ENCODE measurements around the gene ZNF784. TPM values are rescaled to one million over a fixed set of nuclear protein-coding genes. Genes with fewer than 3 reads are reported as not detected.

Gene ZNF784
- total RNA-seq, 6 donors from 2014 or later = 6.8 to 14.7 (median 8.6) TPM

- H3K27me3 ChIP-seq = no peaks in the 10 kb centered on the region
- DNase-seq = peak in 1 of 2 donors; percentile 82
- no peak for ATAC-seq (ENCODE audit: low FRiP score in 2 of 2)
- H3K9me3 ChIP-seq = no peaks in the 10 kb centered on the region
- H3K27ac ChIP-seq = no peak overlapping the region
- no peak overlapping the region for H3K4me3 ChIP-seq
- 90 to 94% methylated on average over 34 to 35 of the region's 37 CpGs for WGBS, 2 donors
- H3K4me1 ChIP-seq = peaks cover 37 to 49% (median 45%) of the 10 kb centered on the region in 4 donors
- TF ChIP-seq EP300 (IDR thresholded peaks at IDR 0.05) (no peak), POLR2AphosphoS5 (IDR thresholded peaks at IDR 0.05) (no peak), CTCF (IDR thresholded peaks at IDR 0.05) (no peak), POLR2A (IDR thresholded peaks at IDR 0.05) (no peak)
- H3K36me3 ChIP-seq = peaks cover 30 to 52% (median 51%) of the 10 kb centered on the region in 4 donors
Measured at GRCh38 chr19:55658846-55659459, 34.6 kb upstream of the ZNF784 start.

- no peaks in the 10 kb centered on the region for H3K27me3 ChIP-seq
- peaks cover 14 to 40% (median 34%) of the 10 kb centered on the region in 4 donors for H3K36me3 ChIP-seq
- peak overlapping the region in 1 of 4 donors; percentile 2 for H3K27ac ChIP-seq
- H3K9me3 ChIP-seq = no peaks in the 10 kb centered on the region
- ATAC-seq (ENCODE audit: low FRiP score in 2 of 2) = no peak
- TF ChIP-seq POLR2AphosphoS5 (IDR thresholded peaks at IDR 0.05) = no peak
- TF ChIP-seq POLR2A (IDR thresholded peaks at IDR 0.05) = no peak
- no peak for TF ChIP-seq EP300 (IDR thresholded peaks at IDR 0.05)
- TF ChIP-seq CTCF (IDR thresholded peaks at IDR 0.05) = no peak
- WGBS, 2 donors = 42 to 55% methylated on average over 18 of the region's 18 CpGs
- peak overlapping the region in 3 of 4 donors; percentile 84 to 99 (median 98) for H3K4me3 ChIP-seq
- peaks cover 42 to 59% (median 48%) of the 10 kb centered on the region in 4 donors for H3K4me1 ChIP-seq
- DNase-seq = peak in 1 of 2 donors; percentile 76
Measured at GRCh38 chr19:55656988-55657747, 32.8 kb upstream of the ZNF784 start.

- DNase-seq (no peak), ATAC-seq (ENCODE audit: low FRiP score in 2 of 2) (no peak)
- Histone ChIP-seq H3K4me1 (peaks cover 42 to 59% (median 48%) of the 10 kb centered on the region in 4 donors), H3K4me3 (peak overlapping the region in 3 of 4 donors; percentile 84 to 99 (median 98)), H3K27ac (no peak overlapping the region), H3K27me3 (no peaks in the 10 kb centered on the region), H3K36me3 (peaks cover 9 to 34% (median 28%) of the 10 kb centered on the region in 4 donors), H3K9me3 (no peaks in the 10 kb centered on the region)
- TF ChIP-seq POLR2AphosphoS5 (IDR thresholded peaks at IDR 0.05) (no peak), CTCF (IDR thresholded peaks at IDR 0.05) (no peak), POLR2A (IDR thresholded peaks at IDR 0.05) (no peak), EP300 (IDR thresholded peaks at IDR 0.05) (no peak)
- 56 to 58% methylated on average over 7 of the region's 7 CpGs for WGBS, 2 donors
Measured at GRCh38 chr19:55656552-55656951, 32.2 kb upstream of the ZNF784 start.

GRCh38 chr19:55655648-55656040, 31.3 kb upstream of the ZNF784 start:
- DNase-seq = no peak
- Histone ChIP-seq H3K27me3 (no peaks in the 10 kb centered on the region), H3K4me3 (peak overlapping the region; percentile 84 to 99 (median 98)), H3K9me3 (no peaks in the 10 kb centered on the region), H3K27ac (peak overlapping the region; percentile 96 to 100 (median 99)), H3K36me3 (peaks cover 5 to 29% (median 19%) of the 10 kb centered on the region in 4 donors), H3K4me1 (peaks cover 42 to 59% (median 48%) of the 10 kb centered on the region in 4 donors)
- no peak for TF ChIP-seq POLR2AphosphoS5 (IDR thresholded peaks at IDR 0.05)
- no peak for TF ChIP-seq CTCF (IDR thresholded peaks at IDR 0.05)
- no peak for TF ChIP-seq EP300 (IDR thresholded peaks at IDR 0.05)
- TF ChIP-seq POLR2A (IDR thresholded peaks at IDR 0.05) = no peak
- ATAC-seq (ENCODE audit: low FRiP score in 2 of 2) = no peak
- 0 to 1% methylated on average over 19 of the region's 19 CpGs for WGBS, 2 donors
